ENCODE results near the gene WDR62. TPM values are rescaled to one million over a fixed set of nuclear protein-coding genes. Genes with fewer than 3 reads are reported as not detected.

Gene WDR62
- total RNA-seq, 1 donor from 2014 or later: 5.1 TPM

- H3K36me3 Mint-ChIP-seq: peaks cover 3% of the 10 kb centered on the region
- no peak overlapping the region for H3K27ac Mint-ChIP-seq
- H3K4me1 Mint-ChIP-seq: no peaks in the 10 kb centered on the region
- H3K27me3 Mint-ChIP-seq (ENCODE audit: low read depth): no peaks in the 10 kb centered on the region
- TF ChIP-seq, protein P1, sequence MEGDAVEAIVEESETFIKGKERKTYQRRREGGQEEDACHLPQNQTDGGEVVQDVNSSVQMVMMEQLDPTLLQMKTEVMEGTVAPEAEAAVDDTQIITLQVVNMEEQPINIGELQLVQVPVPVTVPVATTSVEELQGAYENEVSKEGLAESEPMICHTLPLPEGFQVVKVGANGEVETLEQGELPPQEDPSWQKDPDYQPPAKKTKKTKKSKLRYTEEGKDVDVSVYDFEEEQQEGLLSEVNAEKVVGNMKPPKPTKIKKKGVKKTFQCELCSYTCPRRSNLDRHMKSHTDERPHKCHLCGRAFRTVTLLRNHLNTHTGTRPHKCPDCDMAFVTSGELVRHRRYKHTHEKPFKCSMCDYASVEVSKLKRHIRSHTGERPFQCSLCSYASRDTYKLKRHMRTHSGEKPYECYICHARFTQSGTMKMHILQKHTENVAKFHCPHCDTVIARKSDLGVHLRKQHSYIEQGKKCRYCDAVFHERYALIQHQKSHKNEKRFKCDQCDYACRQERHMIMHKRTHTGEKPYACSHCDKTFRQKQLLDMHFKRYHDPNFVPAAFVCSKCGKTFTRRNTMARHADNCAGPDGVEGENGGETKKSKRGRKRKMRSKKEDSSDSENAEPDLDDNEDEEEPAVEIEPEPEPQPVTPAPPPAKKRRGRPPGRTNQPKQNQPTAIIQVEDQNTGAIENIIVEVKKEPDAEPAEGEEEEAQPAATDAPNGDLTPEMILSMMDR (IDR thresholded peaks at IDR 0.05; ENCODE audit: unreplicated experiment): no peak
- no peaks in the 10 kb centered on the region for H3K9me3 Mint-ChIP-seq
- no peak overlapping the region for H3K4me3 Mint-ChIP-seq
- no peak for DNase-seq (ENCODE audit: low spot score in 2 of 2, unreplicated experiment in 2 of 2)
Observed at GRCh38 chr19:36081385-36081784, 26.7 kb downstream of the WDR62 start.

GRCh38 chr19:36081894-36082293 is 27.2 kb downstream of the WDR62 start:
- no peak overlapping the region for H3K27ac Mint-ChIP-seq
- no peak for DNase-seq (ENCODE audit: low spot score in 2 of 2, unreplicated experiment in 2 of 2)
- TF ChIP-seq, protein P1 (IDR thresholded peaks at IDR 0.05; ENCODE audit: unreplicated experiment): no peak
- H3K9me3 Mint-ChIP-seq: no peaks in the 10 kb centered on the region
- no peak overlapping the region for H3K4me3 Mint-ChIP-seq
- H3K36me3 Mint-ChIP-seq: peaks cover 3% of the 10 kb centered on the region
- H3K4me1 Mint-ChIP-seq: no peaks in the 10 kb centered on the region
- H3K27me3 Mint-ChIP-seq (ENCODE audit: low read depth): no peaks in the 10 kb centered on the region

GRCh38 chr19:36082916-36083315 is 28.2 kb downstream of the WDR62 start:
- H3K4me1 Mint-ChIP-seq: no peaks in the 10 kb centered on the region
- no peak for DNase-seq (ENCODE audit: low spot score in 2 of 2, unreplicated experiment in 2 of 2)
- H3K4me3 Mint-ChIP-seq: no peak overlapping the region
- H3K27ac Mint-ChIP-seq: no peak overlapping the region
- no peaks in the 10 kb centered on the region for H3K27me3 Mint-ChIP-seq (ENCODE audit: low read depth)
- H3K9me3 Mint-ChIP-seq: no peaks in the 10 kb centered on the region
- peaks cover 3% of the 10 kb centered on the region for H3K36me3 Mint-ChIP-seq
- TF ChIP-seq, protein P1 (IDR thresholded peaks at IDR 0.05; ENCODE audit: unreplicated experiment): no peak

DNA sequence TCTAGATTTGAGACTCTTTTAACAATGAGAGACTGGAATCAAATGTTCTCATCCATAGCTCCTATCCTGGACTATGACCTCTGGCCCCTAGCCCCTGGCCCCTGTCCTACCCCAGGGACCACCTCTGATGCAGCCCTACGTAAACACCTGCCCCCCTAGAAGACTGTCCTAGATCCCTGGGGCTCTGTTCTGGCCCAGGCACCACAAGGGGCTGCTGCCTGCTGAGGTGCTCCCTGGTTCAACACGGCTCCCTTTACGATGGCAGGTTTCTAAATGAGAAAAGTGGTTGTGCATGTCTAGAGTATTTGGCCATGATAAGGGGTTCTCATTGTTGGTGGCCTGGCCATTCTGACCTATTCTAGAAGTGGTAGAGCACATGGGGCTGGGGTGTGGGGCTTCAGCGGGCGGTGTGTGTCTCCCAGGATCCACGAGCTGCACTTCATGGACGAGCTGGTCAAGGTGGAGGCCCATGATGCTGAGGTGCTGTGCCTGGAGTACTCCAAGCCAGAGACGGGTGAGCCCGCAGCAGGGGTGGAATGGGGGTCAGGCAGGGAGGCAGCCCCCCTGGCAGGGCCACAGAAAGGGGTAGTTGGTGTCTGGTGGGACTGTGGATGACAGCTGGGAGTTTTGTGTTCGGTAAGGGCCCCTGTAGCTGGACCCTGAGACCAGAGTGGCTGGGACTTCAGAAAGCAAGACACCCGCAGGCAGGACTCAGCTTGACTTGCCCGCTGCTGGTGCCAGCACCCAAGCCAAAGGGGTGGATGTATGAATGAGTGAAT is 29.7 kb downstream of the WDR62 start:
- peaks cover 3% of the 10 kb centered on the region for H3K36me3 Mint-ChIP-seq
- H3K4me1 Mint-ChIP-seq: no peaks in the 10 kb centered on the region
- H3K27ac Mint-ChIP-seq: no peak overlapping the region
- H3K4me3 Mint-ChIP-seq: no peak overlapping the region
- TF ChIP-seq, protein P1 (IDR thresholded peaks at IDR 0.05; ENCODE audit: unreplicated experiment): no peak
- no peak for DNase-seq (ENCODE audit: low spot score in 2 of 2, unreplicated experiment in 2 of 2)
- no peaks in the 10 kb centered on the region for H3K27me3 Mint-ChIP-seq (ENCODE audit: low read depth)
- no peaks in the 10 kb centered on the region for H3K9me3 Mint-ChIP-seq

- TF ChIP-seq, protein P1 (IDR thresholded peaks at IDR 0.05; ENCODE audit: unreplicated experiment): no peak
- H3K36me3 Mint-ChIP-seq: peaks cover 7% of the 10 kb centered on the region
- no peak overlapping the region for H3K27ac Mint-ChIP-seq
- H3K4me3 Mint-ChIP-seq: no peak overlapping the region
- H3K27me3 Mint-ChIP-seq (ENCODE audit: low read depth): no peaks in the 10 kb centered on the region
- no peak for DNase-seq (ENCODE audit: low spot score in 2 of 2, unreplicated experiment in 2 of 2)
- no peaks in the 10 kb centered on the region for H3K9me3 Mint-ChIP-seq
- no peaks in the 10 kb centered on the region for H3K4me1 Mint-ChIP-seq
Observed at GRCh38 chr19:36086326-36086725, 31.6 kb downstream of the WDR62 start.

Data from mesothelial cell of epicardium (in vitro differentiated cells).